ENCODE results near the gene ESPN. TPM values are rescaled to one million over a fixed set of nuclear protein-coding genes. Genes with fewer than 3 reads are reported as not detected.

The ESPN gene
- polyA plus RNA-seq, 1 of the 3 experiments (the other 2 are of a cell fraction), result 0.33 TPM

GRCh38 chr1:6464915-6465314, 40.3 kb downstream of the ESPN start (continued):
- no peak for TF ChIP-seq IRF3 (IDR thresholded peaks at IDR 0.05; ENCODE audit: low read depth, low read length)
- TF ChIP-seq MXI1 (IDR thresholded peaks at IDR 0.05; ENCODE audit: low read depth, low read length), result no peak
- TF ChIP-seq ZBTB33 (IDR thresholded peaks at IDR 0.05; ENCODE audit: borderline replicate concordance, low read depth), result no peak
- TF ChIP-seq PBX3 (IDR thresholded peaks at IDR 0.05), result no peak
- TF ChIP-seq SMC3 (IDR thresholded peaks at IDR 0.05; ENCODE audit: low read depth, low read length), result no peak
- no peak for TF ChIP-seq RFX5 (IDR thresholded peaks at IDR 0.05; ENCODE audit: low read length)

- CTCF ChIA-PET, result interaction anchor here (1.0 to 4.2 kb wide), 2 partner anchors 9 to 11 kb away, joined by 4 to 12 read pairs; no protein-coding TSS in a partner anchor
- Histone ChIP-seq H4K20me1 (ENCODE audit: insufficient read depth) (no peaks in the 10 kb centered on the region), H3K27ac (ENCODE audit: low read depth in 2 of 2, low read length in 1 of 2) (no peak overlapping the region), H3K4me2 (no peak overlapping the region), H3K36me3 (replicated peaks in 1 of 2; ENCODE audit: control insufficient read depth in 1 of 2, insufficient read depth in 2 of 2, low read length in 1 of 2) (peaks cover 0 to 40% of the 10 kb centered on the region in 2 experiments), H3K9ac (no peak overlapping the region), H3K9me2 (no peaks in the 10 kb centered on the region), H3K27me3 (ENCODE audit: insufficient read depth) (no peaks in the 10 kb centered on the region), H3F3A (replicated peaks; ENCODE audit: insufficient read depth) (no peaks in the 10 kb centered on the region), H3K79me2 (ENCODE audit: insufficient read depth) (no peaks in the 10 kb centered on the region), H2AFZ (ENCODE audit: low read depth) (no peak overlapping the region), H3K4me1 (ENCODE audit: control insufficient read depth in 1 of 2, insufficient read depth in 2 of 2, low read depth in 1 of 2, low read length in 1 of 2) (no peaks in the 10 kb centered on the region), H3K9me3 (no peaks in the 10 kb centered on the region), H3K4me3 (ENCODE audit: low read depth in 2 of 2, low read length in 1 of 2) (no peak overlapping the region)
- 91% methylated on average over 4 of the region's 21 CpGs for WGBS (ENCODE audit: low lambda C conversion rate)
- TF ChIP-seq MXI1 (IDR thresholded peaks at IDR 0.05; ENCODE audit: low read depth, low read length), result no peak
- TF ChIP-seq YY1 (IDR thresholded peaks at IDR 0.05; ENCODE audit: low read depth), result no peak
- TF ChIP-seq CTCF (IDR thresholded peaks at IDR 0.05), result no peak
- no peak for TF ChIP-seq EZH2phosphoT487 (IDR thresholded peaks at IDR 0.05; ENCODE audit: borderline replicate concordance, low read depth)
- TF ChIP-seq ELF1 (IDR thresholded peaks at IDR 0.05), result no peak
- TF ChIP-seq NFIC (IDR thresholded peaks at IDR 0.05; ENCODE audit: borderline replicate concordance), result no peak
- no peak for TF ChIP-seq POLR2AphosphoS5 (IDR thresholded peaks at IDR 0.05; ENCODE audit: low read depth, low read length)
- no peak for TF ChIP-seq MAX (IDR thresholded peaks at IDR 0.05; ENCODE audit: low read depth)
- TF ChIP-seq JUND (IDR thresholded peaks at IDR 0.05), result no peak
- no peak for TF ChIP-seq MEF2A (IDR thresholded peaks at IDR 0.05; ENCODE audit: borderline replicate concordance, low read depth)
- no peak for TF ChIP-seq RFX5 (IDR thresholded peaks at IDR 0.05; ENCODE audit: low read length)
- TF ChIP-seq IRF3 (IDR thresholded peaks at IDR 0.05; ENCODE audit: low read depth, low read length), result no peak
- no peak for TF ChIP-seq CHD2 (IDR thresholded peaks at IDR 0.05; ENCODE audit: low read length, partially characterized antibody)
- no peak for TF ChIP-seq FOSL2 (IDR thresholded peaks at IDR 0.05; ENCODE audit: borderline replicate concordance, low read depth)
- no peak for TF ChIP-seq GATA2 (CRISPR knock-in tag; IDR thresholded peaks at IDR 0.05)
- TF ChIP-seq RAD21 (IDR thresholded peaks at IDR 0.05; ENCODE audit: low read length), result no peak
- no peak for DNase-seq
- POLR2A ChIA-PET, result no interaction called here
Measured at GRCh38 chr1:6465461-6466005, 41.0 kb downstream of the ESPN start.

All from SK-N-SH (cell line).